A549 (cell line): ENCODE data around the gene SHE.

Experiments used
- CTCF ChIP-seq: fragments of >200 bp; sonication (Bioruptor Twin); formaldehyde crosslinking; IDR thresholded peaks from 3 replicates; pipeline ENCODE4 v1.5.1; 2016
- KDM1A ChIP-seq: fragments of 200-600 bp; sonication (generic); IDR thresholded peaks from 2 replicates; pipeline ENCODE4 v1.6.1; 2016; ENCODE audit warnings: low read depth, mild to moderate bottlenecking
- RCOR1 ChIP-seq: fragments of 150-350 bp; IDR thresholded peaks from 2 replicates; pipeline ENCODE4 v1.6.1; 2014; ENCODE audit warnings: antibody characterized with exemption, low read length, low read depth
- TF ChIP-seq, protein P1 (sequence below): IDR thresholded peaks from 2 replicates; pipeline ENCODE4 v1.6.1; 2012

- no peak for TF ChIP-seq KDM1A
- TF ChIP-seq, protein P1, sequence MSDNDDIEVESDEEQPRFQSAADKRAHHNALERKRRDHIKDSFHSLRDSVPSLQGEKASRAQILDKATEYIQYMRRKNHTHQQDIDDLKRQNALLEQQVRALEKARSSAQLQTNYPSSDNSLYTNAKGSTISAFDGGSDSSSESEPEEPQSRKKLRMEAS, result no peak
- no peak for TF ChIP-seq CTCF
- TF ChIP-seq RCOR1, result no peak
Observed at GRCh38 chr1:154502066-154502743, at the start of gene SHE, which contains the start of gene TDRD10.
